Measurements from ENCODE around the gene CDH7.

The CDH7 gene

DNA sequence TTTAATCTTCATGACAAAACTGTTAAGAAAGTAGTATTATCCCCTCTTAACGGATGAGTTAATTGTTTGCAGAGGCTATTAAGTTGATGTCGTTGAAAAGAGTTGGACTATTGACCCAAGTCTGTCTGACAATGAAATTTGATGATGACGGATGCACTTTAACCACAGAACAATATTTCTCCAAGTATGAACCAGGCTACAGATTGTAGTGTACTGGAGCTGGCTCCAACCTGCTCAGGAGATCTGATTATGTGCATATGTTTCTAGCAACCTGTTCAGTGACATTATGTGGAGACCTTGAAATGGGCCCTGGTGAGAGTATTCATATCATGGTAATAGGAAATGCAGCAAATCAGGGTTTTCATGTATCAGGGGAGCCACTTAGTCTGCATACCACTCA is 174.1 kb downstream of the CDH7 start:
- DNase-seq: no peak

DNA sequence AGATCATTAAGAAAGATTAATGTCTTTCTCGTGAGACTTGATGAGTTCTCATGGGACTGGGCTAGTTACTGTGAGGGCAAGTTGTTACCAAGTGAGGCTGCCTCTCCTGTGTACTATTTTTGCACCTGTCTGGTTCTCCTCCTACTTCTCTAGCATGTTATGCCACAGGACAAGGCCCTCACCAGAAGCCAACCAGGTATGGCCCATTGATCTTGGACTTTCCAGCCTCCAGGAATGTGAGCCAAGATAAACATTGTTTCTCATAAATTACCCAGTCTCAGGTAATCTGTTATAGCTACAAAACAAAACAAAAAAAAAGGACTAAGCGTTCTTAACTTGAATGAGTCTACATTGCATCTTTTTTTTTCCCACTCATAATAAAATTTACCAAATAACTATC is 184.1 kb downstream of the CDH7 start:
- no peak for DNase-seq

DNA sequence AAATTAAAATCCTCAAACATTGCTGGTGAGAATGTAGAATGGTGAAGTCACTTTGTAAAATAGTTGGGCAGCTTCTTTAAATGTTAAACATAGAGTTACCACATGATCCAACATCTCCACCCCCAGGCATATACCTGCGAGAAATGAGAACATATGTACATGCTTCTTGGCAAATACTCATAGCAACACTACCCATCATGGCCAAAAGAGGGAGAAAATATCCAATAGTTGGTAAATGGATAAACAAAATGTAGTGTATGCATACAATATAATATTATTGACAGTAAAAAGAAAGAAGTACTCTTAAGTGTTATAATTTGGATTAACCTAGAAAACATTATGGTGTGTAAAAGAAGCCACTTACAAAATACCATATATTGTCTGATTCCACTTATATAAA is 185.9 kb downstream of the CDH7 start:
- no peak for DNase-seq

DNA sequence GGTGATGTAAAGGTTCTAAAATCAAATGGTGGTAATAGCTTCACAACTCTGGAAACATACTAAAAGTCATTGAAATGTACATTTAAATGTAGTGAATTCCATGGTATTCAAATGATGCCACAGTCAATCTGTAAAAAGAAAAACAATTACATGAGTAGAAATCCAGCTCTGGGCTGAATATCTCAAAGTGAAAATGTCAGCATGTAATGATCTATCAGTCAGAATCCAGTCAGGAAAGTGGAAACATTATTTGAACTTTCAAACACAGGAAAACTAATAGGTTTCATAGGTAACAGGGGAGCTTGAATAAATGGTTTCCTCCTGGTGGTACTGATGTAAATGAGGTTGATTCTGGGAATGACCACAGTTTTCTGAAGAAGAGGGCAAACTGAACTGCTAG is 186.4 kb downstream of the CDH7 start:
- DNase-seq: no peak

DNA sequence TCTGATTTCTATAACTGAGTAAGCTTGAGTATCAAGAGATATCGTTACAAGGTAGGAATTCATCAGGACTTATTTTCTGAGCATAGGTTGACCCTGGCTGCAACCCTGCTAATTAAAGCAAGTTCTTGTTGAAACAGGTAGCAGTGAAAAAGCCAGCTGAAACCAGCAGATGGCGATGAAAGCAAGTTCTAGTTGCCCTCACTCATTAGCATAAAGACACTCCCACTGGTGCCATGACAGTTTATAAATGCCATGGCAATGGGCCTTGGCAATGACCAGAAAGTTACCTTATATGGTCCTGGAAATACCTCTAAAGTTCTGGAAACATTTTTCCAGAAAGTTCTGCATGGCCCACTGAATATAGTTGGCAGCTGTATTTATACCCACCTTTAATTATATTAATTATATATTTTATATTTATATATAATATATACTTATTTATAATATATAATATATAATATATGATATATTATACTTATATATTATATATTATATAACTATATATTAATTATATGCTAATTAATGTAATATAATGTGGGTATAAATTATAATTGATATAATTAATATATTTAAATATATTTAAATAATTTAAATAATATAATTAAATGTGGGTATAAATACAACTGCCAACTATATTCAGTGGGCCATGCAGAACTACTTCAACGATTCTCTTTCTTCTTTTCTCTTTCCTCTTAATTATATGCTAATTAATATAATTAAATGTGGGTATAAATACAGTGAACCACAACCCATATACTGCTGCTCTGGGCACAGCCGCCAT is 188.0 kb downstream of the CDH7 start:
- DNase-seq: no peak
